IgD-negative memory B cell (primary cell): ENCODE measurements around the gene RASAL2. TPM values are rescaled to one million over a fixed set of nuclear protein-coding genes. Genes with fewer than 3 reads are reported as not detected.
"Not testable (repeated sequence)": the region's sequence is repeated elsewhere in the genome, so short reads cannot be mapped to it uniquely, and the experiment has no call there.

Source experiments
- H3K27ac Mint-ChIP-seq, 3 donors: one replicate each; pipeline ENCODE4 v1.8.0; 2020 to 2022; ENCODE audit warnings: mild to moderate bottlenecking in 3 of 3, mixed read lengths in 3 of 3, moderate library complexity in 1 of 3
- H3K27me3 Mint-ChIP-seq: one replicate; pipeline ENCODE4 v1.8.0; 2021; ENCODE audit warnings: mixed read lengths
- H3K36me3 Mint-ChIP-seq: one replicate; pipeline ENCODE4 v1.8.0; 2020; ENCODE audit warnings: mild to moderate bottlenecking, mixed read lengths
- H3K4me1 Mint-ChIP-seq, 3 donors: one replicate each; pipeline ENCODE4 v1.8.0; 2020 to 2022; ENCODE audit warnings: mixed read lengths in 3 of 3, mild to moderate bottlenecking in 1 of 3
- H3K4me3 Mint-ChIP-seq, 4 donors: one replicate each; pipeline ENCODE4 v1.8.0; 2020 to 2022; ENCODE audit warnings: mild to moderate bottlenecking in 4 of 4, mixed read lengths in 4 of 4, moderate library complexity in 3 of 4
- H3K9me3 Mint-ChIP-seq, 3 donors: one replicate each; pipeline ENCODE4 v1.8.0; 2020 to 2021; ENCODE audit warnings: mixed read lengths in 3 of 3, mild to moderate bottlenecking in 1 of 3
- polyA plus RNA-seq: library from polyadenylated mRNA; unstranded; fragments of 300-500 nt; fragmentation: Illumina TruSeq; gene quantifications from one replicate; pipeline ENCODE4 v1.2.3, GENCODE V29; 2021

RASAL2 gene
- polyA plus RNA-seq, 1 donor from 2014 or later: 0.09 TPM

DNA sequence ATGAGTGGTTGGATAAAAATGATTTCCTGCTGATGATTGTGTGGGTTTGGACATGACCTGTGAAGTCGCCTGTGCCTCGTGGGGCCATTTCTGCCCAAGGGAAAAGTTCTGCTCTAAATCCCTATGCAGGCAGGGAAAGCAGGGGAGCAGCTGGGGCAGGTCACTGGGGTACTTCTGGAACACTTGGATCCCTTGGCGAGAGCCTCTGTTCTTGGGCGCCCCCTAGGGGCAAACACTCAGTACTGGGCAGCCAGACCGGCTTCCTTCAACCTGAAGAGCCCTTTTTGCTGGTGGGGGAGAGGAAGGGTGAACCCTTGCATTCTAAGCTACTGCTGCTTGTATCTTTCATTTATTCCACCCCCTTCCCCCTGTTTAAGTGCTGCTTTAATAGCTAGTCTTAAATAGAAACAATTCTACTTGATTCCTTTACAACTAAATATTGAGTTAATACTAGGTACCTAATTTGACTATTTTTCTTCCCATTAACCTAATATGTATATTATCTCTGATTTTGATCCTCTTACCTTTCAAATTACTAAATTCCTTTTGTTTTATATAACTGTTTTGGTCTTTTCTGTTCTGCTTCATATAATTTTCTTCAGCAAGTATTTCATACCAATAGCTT lies 407.9 kb downstream of the RASAL2 start:
- Mint-ChIP-seq H3K36me3 (no peaks in the 10 kb centered on the region), H3K4me1 (no peaks in the 10 kb centered on the region), H3K27me3 (peaks cover 10% of the 10 kb centered on the region), H3K27ac (no peak overlapping the region), H3K9me3 (no peaks in the 10 kb centered on the region), H3K4me3 (no peak overlapping the region)

DNA sequence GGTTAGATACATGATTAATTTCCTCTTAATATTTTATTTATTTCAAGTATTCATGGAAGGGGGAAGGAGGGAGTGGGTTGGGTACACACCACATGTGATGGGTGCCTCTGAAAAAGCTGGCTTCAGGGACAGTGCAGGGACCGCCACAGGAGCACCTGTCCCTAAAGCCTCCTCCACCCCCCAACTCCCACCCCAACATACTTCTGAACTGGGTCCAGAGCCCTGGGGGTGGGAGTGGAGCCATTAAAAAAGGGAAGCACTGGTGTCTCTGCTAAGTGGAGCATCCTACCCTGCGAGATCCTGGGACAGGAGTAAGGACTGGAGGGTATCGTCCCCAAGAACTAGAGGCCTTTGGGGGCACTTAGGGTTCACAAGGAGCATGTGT lies 408.4 kb downstream of the RASAL2 start:
- no peaks in the 10 kb centered on the region for H3K36me3 Mint-ChIP-seq
- H3K4me3 Mint-ChIP-seq: no peak overlapping the region
- no peaks in the 10 kb centered on the region for H3K9me3 Mint-ChIP-seq
- H3K27me3 Mint-ChIP-seq: peaks cover 10% of the 10 kb centered on the region
- H3K4me1 Mint-ChIP-seq: no peaks in the 10 kb centered on the region
- no peak overlapping the region for H3K27ac Mint-ChIP-seq

DNA sequence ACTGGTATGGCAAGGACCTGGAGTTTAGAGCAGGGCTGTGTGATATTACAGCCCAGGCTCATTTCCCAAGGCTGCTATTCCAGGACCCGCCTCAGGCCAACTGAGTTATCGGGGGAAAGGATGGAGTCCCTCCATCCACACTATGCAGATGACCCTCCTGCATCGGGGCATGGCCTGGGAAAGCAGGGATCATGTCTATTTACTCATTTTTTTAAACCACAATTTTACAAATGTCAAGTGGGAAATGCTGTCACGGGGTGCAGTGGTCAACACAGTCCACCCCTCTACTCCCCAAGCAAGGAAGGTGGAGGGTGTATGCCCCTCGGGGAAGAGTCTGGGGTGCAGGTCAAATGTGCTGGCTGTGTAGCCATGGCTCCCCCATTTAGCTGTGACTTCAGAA lies 409.0 kb downstream of the RASAL2 start:
- no peak overlapping the region for H3K4me3 Mint-ChIP-seq
- H3K36me3 Mint-ChIP-seq: no peaks in the 10 kb centered on the region
- no peak overlapping the region for H3K27ac Mint-ChIP-seq
- peaks cover 10% of the 10 kb centered on the region for H3K27me3 Mint-ChIP-seq
- no peaks in the 10 kb centered on the region for H3K4me1 Mint-ChIP-seq
- no peaks in the 10 kb centered on the region for H3K9me3 Mint-ChIP-seq

DNA sequence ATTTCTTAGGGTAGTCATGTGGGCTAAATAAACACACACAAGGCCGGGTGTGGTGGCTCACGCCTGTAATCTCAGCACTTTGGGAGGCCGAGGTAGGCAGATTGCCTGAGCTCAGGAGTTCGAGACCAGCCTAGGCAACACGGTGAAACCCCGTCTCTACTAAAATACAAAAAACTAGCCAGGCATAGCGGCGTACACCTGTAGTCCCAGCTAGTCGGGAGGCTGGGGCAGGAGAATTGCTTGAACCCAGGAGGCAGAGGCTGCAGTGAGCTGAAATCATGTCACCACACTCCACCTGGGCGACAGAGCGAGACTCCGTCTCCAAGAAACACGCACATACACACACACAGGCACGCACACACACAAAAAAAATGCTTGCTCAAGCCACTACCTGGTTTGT lies 409.4 kb downstream of the RASAL2 start:
- H3K36me3 Mint-ChIP-seq, H3K4me1 Mint-ChIP-seq, H3K9me3 Mint-ChIP-seq, H3K4me3 Mint-ChIP-seq, H3K27ac Mint-ChIP-seq, H3K27me3 Mint-ChIP-seq: not testable (repeated sequence)

DNA sequence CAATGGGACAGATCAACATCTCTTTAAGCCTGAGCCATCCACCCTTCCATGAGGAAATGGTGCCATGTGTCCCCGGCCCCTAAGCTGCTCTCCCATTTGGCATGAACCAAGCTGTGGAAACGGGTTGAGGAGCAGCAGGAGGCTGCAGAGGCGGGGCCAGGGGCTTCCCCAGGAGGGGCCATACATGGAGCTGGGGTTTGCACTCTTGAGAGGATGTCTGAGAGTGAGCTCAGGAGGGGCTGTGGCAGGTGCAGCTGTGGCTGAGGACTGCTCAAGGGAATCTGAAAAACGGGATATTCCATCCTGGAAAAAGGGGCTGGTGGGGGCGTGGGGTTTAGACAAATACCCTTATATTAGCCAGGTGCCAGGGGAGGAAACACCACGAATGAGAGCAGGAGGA lies 409.9 kb downstream of the RASAL2 start:
- H3K27ac Mint-ChIP-seq: no peak overlapping the region
- no peaks in the 10 kb centered on the region for H3K36me3 Mint-ChIP-seq
- no peak overlapping the region for H3K4me3 Mint-ChIP-seq
- no peaks in the 10 kb centered on the region for H3K4me1 Mint-ChIP-seq
- H3K27me3 Mint-ChIP-seq: peaks cover 10% of the 10 kb centered on the region
- no peaks in the 10 kb centered on the region for H3K9me3 Mint-ChIP-seq

DNA sequence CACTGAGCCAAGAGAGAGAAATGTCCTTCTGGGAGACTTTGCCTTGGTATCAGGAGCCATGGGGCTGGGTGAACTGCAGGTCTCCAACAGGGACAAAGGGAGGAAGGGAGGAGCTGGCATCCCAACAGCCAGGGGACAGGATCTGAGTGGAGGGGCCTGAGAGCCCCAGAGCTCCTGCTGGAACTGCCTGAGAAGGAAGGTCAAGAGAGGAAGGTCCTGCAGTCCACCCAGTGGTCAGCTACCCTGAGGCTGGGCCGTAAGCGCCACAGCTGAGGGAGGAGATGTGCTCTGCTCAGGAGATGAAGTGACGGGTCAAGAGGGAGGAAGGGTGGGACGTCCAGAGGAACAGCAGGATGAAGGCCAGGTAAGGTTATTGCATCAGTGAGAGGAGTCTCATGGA lies 410.4 kb downstream of the RASAL2 start:
- no peaks in the 10 kb centered on the region for H3K4me1 Mint-ChIP-seq
- no peaks in the 10 kb centered on the region for H3K36me3 Mint-ChIP-seq
- H3K27ac Mint-ChIP-seq: no peak overlapping the region
- H3K9me3 Mint-ChIP-seq: no peaks in the 10 kb centered on the region
- peaks cover 10% of the 10 kb centered on the region for H3K27me3 Mint-ChIP-seq
- H3K4me3 Mint-ChIP-seq: no peak overlapping the region

DNA sequence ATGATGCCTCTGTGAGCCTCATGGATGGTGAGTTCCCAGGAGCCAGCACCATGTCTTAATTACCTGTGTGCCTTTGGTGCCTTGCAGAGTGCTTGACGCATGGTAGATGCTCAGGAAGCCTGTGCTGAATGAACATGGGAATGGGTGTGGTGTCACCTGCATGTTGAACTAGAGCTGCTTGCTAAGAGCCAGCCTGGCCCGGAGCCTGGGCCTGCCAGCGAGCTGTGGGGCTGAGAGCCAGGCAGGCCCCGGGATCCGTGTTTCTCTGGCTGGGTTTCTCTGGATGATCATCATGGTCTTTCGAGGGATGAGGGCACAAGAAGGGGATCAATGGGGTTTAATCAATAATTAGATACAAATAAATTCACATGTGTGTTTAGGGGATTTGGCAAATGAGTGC lies 412.3 kb downstream of the RASAL2 start:
- no peak overlapping the region for H3K4me3 Mint-ChIP-seq
- no peak overlapping the region for H3K27ac Mint-ChIP-seq
- no peaks in the 10 kb centered on the region for H3K9me3 Mint-ChIP-seq
- H3K4me1 Mint-ChIP-seq: no peaks in the 10 kb centered on the region
- peaks cover 10% of the 10 kb centered on the region for H3K27me3 Mint-ChIP-seq
- no peaks in the 10 kb centered on the region for H3K36me3 Mint-ChIP-seq

DNA sequence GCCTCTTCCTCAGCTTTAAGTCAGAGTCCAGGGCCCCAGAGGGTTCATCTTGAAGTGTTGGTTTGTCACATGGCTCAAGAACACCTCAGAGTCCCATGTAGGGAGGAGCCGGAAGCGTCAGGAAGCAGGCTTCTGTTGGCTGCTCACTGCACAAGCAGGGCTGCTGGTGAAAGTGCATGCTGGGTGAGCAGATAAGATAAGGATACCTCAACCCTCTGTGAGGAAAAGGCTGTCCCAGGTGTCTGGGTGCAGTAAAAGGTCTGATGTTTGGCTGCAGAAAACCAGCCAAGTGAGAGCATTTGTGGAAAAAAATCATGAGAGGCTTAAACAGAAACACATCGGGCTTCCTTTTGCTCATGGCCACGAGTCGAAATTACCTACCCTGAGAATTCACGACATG lies 412.8 kb downstream of the RASAL2 start:
- Mint-ChIP-seq H3K9me3 (no peaks in the 10 kb centered on the region), H3K4me1 (no peaks in the 10 kb centered on the region), H3K4me3 (no peak overlapping the region), H3K27ac (no peak overlapping the region), H3K36me3 (no peaks in the 10 kb centered on the region), H3K27me3 (peaks cover 10% of the 10 kb centered on the region)

DNA sequence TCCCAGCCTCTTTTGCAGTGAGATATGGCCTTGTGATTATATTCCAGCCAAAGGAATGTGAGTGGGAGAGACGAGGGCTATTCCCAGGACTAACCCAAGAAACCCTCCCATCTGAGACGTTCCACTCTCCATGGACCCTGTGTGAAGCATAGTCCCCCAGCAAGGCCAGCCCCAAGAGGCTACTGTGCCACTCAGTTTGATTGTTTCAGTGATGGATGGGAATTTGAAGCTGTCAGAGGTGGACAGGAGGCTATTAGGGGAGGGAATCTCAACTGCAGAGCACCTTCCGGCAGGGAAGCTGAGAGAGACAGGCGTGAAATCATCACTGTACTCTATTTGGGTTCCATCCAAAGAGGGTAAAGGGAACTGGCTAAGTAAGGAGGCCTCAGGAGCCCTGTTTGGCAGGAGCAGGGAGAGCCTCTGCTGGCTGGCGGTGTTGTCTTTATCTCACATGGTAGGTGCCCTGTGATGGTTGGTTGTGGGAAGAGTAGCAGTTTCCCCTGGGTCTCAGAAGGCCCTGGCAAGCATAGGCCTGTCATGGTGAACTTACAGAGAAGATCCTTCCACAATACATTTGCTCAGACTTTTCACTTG lies 415.6 kb downstream of the RASAL2 start:
- Mint-ChIP-seq H3K27ac (peak overlapping the region in 1 of 3 donors; percentile 18), H3K36me3 (no peaks in the 10 kb centered on the region), H3K9me3 (no peaks in the 10 kb centered on the region), H3K4me3 (no peak overlapping the region), H3K27me3 (peaks cover 1% of the 10 kb centered on the region), H3K4me1 (peaks cover 0 to 2% (median 0%) of the 10 kb centered on the region in 3 donors)

DNA sequence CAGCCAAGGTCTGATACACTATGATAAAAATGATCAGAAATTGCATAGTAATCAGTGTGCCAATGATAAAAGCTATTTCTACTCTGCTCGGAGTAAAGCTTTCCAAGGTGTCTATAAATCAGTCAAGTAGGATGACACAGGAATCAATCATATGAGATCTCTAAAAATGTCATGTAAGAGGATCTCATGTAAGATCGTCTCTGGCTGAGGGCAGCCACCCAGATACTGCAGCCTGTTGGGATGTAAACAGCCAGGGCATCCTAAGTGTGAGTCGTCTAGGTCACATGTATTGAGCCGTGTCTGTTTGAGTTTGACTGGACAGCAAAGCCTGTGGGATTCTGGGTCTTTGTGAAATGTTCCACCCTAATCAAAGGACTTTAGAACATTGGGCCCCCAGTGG lies 416.3 kb downstream of the RASAL2 start:
- Mint-ChIP-seq H3K36me3 (no peaks in the 10 kb centered on the region), H3K4me3 (no peak overlapping the region), H3K9me3 (no peaks in the 10 kb centered on the region), H3K27me3 (peaks cover 1% of the 10 kb centered on the region), H3K4me1 (peaks cover 0 to 2% (median 0%) of the 10 kb centered on the region in 3 donors), H3K27ac (peak overlapping the region in 1 of 3 donors; percentile 18)

DNA sequence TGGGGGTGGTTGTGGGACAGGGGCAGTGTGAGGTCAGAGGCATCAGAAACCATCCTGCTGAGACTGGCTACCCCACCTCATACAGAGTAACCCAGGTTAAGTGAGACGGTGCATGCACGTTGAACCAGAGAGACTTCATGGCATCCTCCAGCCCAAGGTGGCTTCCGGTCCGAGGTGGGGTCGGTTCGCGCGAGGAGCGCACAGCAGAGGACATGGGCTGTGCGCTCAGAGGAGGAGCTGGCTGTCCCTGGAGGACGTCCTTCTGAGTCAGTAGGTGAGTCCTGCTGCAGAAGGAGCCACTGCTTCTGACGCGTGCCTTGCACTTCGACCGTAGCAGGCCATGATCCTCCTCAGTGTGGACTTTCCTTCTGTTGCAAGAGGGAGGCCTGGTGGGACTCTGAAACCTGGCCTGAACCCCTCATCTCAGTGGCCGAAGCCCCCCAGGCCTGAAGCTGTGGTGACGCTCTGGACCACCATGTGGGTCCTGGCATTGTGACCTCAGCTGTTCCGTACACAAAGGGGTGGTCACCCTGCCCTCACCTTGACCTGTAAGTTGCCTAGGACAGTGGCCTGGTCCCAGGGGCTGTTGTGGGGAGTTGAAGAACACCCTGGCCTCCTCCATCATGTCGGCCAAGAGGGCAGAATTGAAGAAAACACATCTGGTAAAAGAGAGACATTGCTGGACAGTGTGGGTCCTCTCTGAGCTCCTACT lies 418.8 kb downstream of the RASAL2 start, which contains the start of gene TEX35:
TEX35 (plus strand) TSS at position 544 of the 712 bp plus-strand sequence; CDS start at position 624, 80 bp downstream.
- H3K27me3 Mint-ChIP-seq: peaks cover 1% of the 10 kb centered on the region
- no peak within 1 kb of the TSS for H3K27ac Mint-ChIP-seq
- no peaks in the 10 kb centered on the region for H3K9me3 Mint-ChIP-seq
- no peak within 1 kb of the TSS for H3K4me3 Mint-ChIP-seq
- no peaks in the 10 kb centered on the region for H3K36me3 Mint-ChIP-seq
- H3K4me1 Mint-ChIP-seq: peaks cover 0 to 2% (median 0%) of the 10 kb centered on the region in 3 donors

DNA sequence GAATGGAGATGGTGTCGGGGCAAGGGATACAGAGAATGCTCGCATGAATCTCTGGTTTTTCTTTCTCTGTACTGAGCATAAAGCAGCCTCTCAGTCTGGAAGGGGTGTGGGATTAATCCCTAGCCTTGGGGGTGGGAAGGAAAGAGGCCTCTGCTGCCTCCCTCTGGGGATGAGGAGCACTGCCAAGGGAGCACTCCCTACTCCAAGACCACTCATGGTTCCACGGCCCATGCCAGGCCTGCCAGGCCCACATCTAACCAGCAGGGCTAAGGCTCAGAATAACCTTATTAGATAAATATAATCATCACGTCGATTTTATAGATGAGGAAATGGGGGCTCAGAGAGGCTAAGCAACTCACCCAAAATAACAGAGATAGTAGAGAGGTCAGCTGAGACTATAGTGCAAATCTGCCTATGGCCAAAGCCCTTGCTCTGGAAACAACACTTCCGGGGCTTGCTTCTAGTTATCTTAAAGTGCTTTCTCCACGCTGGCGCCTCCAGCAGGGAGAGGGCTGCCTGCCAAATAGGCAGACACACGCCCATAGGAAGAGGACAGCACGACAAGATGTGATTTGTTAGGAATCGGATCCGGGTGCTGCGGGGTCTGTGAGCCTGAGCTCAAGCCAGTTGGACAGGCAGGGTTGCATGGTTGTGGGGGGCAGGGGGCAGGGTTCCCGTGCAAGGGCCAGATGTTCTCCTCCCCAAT lies 419.5 kb downstream of the RASAL2 start:
- Mint-ChIP-seq H3K9me3 (no peaks in the 10 kb centered on the region), H3K27me3 (peaks cover 1% of the 10 kb centered on the region), H3K36me3 (no peaks in the 10 kb centered on the region), H3K4me1 (peaks cover 0 to 2% (median 0%) of the 10 kb centered on the region in 3 donors), H3K27ac (no peak overlapping the region), H3K4me3 (no peak overlapping the region)

DNA sequence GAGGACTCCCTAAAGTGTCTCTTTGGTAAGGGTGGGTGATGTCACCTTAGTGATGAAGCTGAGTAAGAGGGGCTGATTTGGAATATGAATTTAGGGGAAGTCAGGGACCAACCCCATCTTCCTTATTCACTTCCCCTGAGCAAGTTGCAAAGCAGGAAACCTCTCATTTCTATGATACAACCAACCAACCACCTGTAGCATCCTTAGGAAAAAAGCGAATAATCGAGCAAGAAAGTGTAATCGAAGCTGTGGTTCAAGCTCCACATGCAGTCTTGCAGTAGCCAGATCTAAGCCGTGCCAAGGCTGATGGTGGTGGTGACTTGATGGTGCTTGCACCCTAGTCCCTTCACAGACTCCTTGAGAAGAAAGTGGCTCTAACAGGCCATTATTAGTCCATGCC lies 422.2 kb downstream of the RASAL2 start:
- no peaks in the 10 kb centered on the region for H3K36me3 Mint-ChIP-seq
- H3K4me1 Mint-ChIP-seq: peaks cover 0 to 2% (median 0%) of the 10 kb centered on the region in 3 donors

DNA sequence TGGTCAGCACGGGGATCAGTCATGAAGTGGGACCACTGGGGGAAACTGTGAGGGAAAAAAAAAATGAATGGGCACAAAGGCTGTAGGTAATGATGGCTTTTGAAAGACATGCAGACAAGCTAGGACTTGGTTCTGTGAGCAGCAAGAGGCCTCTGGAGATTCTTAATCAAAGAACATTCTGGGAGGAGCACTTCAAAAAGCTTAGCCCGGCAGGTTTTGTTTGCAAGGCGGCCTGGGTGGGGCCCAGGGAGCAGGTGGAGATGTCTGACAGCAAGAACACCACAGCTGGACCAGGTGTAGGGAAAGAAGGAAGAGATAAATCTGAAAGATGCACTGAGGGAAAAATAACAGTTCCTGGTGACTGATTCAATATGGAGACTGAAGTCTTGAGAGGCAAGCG lies 425.0 kb downstream of the RASAL2 start:
- Mint-ChIP-seq H3K27me3 (no peaks in the 10 kb centered on the region), H3K4me3 (no peak overlapping the region), H3K27ac (peak overlapping the region in 1 of 3 donors; percentile 59), H3K9me3 (no peaks in the 10 kb centered on the region), H3K36me3 (no peaks in the 10 kb centered on the region), H3K4me1 (no peaks in the 10 kb centered on the region)

More for the DNA sequence above, 422.2 kb downstream of the RASAL2 start:
- Mint-ChIP-seq H3K27me3 (peaks cover 1% of the 10 kb centered on the region), H3K4me3 (no peak overlapping the region), H3K9me3 (no peaks in the 10 kb centered on the region), H3K27ac (no peak overlapping the region)

DNA sequence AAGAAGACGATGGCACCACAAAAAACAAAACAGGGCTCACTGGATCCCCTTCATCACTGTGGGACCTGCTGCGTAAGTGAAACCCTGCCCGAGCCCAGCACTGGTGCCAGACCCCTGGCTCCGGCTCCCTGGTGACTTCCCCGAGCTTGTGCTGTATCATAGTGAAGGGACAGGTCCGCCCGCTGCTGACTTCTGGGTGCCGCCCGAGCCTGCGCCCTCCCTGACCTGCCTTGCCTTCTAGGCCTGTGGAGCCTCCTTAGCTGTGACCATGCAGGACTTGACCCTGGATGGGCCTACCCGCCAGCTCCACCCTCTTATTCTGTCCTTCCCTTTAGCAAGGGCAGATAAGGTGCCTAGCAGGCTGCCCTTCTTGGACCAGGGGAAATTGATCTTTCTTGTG lies 426.9 kb downstream of the RASAL2 start:
- Mint-ChIP-seq H3K9me3 (no peaks in the 10 kb centered on the region), H3K4me3 (no peak overlapping the region), H3K36me3 (no peaks in the 10 kb centered on the region), H3K27ac (no peak overlapping the region), H3K4me1 (peaks cover 0 to 1% (median 0%) of the 10 kb centered on the region in 3 donors), H3K27me3 (no peaks in the 10 kb centered on the region)
